ENCODE data around the gene TBCA. TPM values are rescaled to one million over a fixed set of nuclear protein-coding genes. Genes with fewer than 3 reads are reported as not detected.

Gene TBCA
- total RNA-seq, 2 donors from 2014 or later = 70.0 TPM

GRCh38 chr5:77641397-77641943, 134.7 kb downstream of the TBCA start:
- H3K36me3 ChIP-seq = no peaks in the 10 kb centered on the region
- H3K4me3 ChIP-seq = no peak overlapping the region
- no peaks in the 10 kb centered on the region for H3K9me3 ChIP-seq
- peaks cover 55% of the 10 kb centered on the region for H3K27me3 ChIP-seq (replicated peaks; ENCODE audit: insufficient read depth)
- no peak for ATAC-seq (ENCODE audit: insufficient number of reproducible peaks, low FRiP score, low read depth)
- peaks cover 12 to 38% of the 10 kb centered on the region in 2 donors for H3K4me1 ChIP-seq (ENCODE audit: control insufficient read depth in 1 of 2, low read depth in 2 of 2)
- no peak for DNase-seq (ENCODE audit: low spot score)
- no peak overlapping the region for H3K27ac ChIP-seq
- TF ChIP-seq, protein P1, sequence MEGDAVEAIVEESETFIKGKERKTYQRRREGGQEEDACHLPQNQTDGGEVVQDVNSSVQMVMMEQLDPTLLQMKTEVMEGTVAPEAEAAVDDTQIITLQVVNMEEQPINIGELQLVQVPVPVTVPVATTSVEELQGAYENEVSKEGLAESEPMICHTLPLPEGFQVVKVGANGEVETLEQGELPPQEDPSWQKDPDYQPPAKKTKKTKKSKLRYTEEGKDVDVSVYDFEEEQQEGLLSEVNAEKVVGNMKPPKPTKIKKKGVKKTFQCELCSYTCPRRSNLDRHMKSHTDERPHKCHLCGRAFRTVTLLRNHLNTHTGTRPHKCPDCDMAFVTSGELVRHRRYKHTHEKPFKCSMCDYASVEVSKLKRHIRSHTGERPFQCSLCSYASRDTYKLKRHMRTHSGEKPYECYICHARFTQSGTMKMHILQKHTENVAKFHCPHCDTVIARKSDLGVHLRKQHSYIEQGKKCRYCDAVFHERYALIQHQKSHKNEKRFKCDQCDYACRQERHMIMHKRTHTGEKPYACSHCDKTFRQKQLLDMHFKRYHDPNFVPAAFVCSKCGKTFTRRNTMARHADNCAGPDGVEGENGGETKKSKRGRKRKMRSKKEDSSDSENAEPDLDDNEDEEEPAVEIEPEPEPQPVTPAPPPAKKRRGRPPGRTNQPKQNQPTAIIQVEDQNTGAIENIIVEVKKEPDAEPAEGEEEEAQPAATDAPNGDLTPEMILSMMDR (IDR thresholded peaks at IDR 0.05) = no peak

Other genes with a start within 250 kb of the TBCA start
- not detected for gene OTP, start 137.6 kb downstream of the TBCA start, total RNA-seq